HL-60/S4 treated with phorbol 12-myristate 13-acetate at 8.2 ng/mL for 4 days and 3 days (cell line): ENCODE results near the gene NANOGP8.
"Not testable (repeated sequence)": the region's sequence is repeated elsewhere in the genome, so short reads cannot be mapped to it uniquely, and the experiment has no call there.

Source experiments
- in situ Hi-C: fragments of 300-500 bp; cut with MboI; formaldehyde crosslinking; loops from 2 replicates; pipeline ENCODE4 v1.15.0; 2022; ENCODE audit warnings: low sequenced_read_pairs

NANOGP8 gene

GRCh38 chr15:35095941-35096340 lies 10.8 kb upstream of the NANOGP8 start:
- in situ Hi-C loops: no loop called here

- in situ Hi-C loops: no loop called here
These were observed 7.8 kb upstream of the NANOGP8 start for GRCh38 chr15:35092846-35093245.

- in situ Hi-C loops: no loop called here
These were observed 7.2 kb upstream of the NANOGP8 start for GRCh38 chr15:35092311-35092710.

GRCh38 chr15:35090104-35090807 lies 5.2 kb upstream of the NANOGP8 start:
- in situ Hi-C loops: no loop called here

- in situ Hi-C loops: no loop called here
These were observed 4.5 kb upstream of the NANOGP8 start for GRCh38 chr15:35089551-35089950.

- in situ Hi-C loops: no loop called here
These were observed 3.2 kb upstream of the NANOGP8 start for GRCh38 chr15:35088329-35088728.

- in situ Hi-C loops: no loop called here
These were observed 2.7 kb upstream of the NANOGP8 start for GRCh38 chr15:35087759-35088158.

GRCh38 chr15:35082371-35083348 lies 2.4 kb downstream of the NANOGP8 start:
- in situ Hi-C loops: not testable (repeated sequence)

- in situ Hi-C loops: not testable (repeated sequence)
These were observed 3.3 kb downstream of the NANOGP8 start for GRCh38 chr15:35081626-35082365.

- in situ Hi-C loops: no loop called here
These were observed 4.9 kb downstream of the NANOGP8 start for GRCh38 chr15:35080226-35080625.

GRCh38 chr15:35078221-35078915 lies 6.7 kb downstream of the NANOGP8 start:
- in situ Hi-C loops: no loop called here

- in situ Hi-C loops: no loop called here
These were observed 14.0 kb downstream of the NANOGP8 start for GRCh38 chr15:35071106-35071505.

- in situ Hi-C loops: no loop called here
These were observed 16.1 kb downstream of the NANOGP8 start for GRCh38 chr15:35068846-35069475.

GRCh38 chr15:35067496-35068347 lies 17.4 kb downstream of the NANOGP8 start:
- in situ Hi-C loops: no loop called here

- in situ Hi-C loops: no loop called here
These were observed 19.0 kb downstream of the NANOGP8 start for GRCh38 chr15:35066094-35066493.

GRCh38 chr15:35064576-35065190 lies 20.4 kb downstream of the NANOGP8 start:
- in situ Hi-C loops: no loop called here

- in situ Hi-C loops: no loop called here
These were observed 22.4 kb downstream of the NANOGP8 start for GRCh38 chr15:35062738-35063099.

- in situ Hi-C loops: no loop called here
These were observed 23.0 kb downstream of the NANOGP8 start for GRCh38 chr15:35061825-35062737.
